Endothelial cell of umbilical vein (primary cell): Measurements from ENCODE around the gene SDCCAG8. TPM values are rescaled to one million over a fixed set of nuclear protein-coding genes. Genes with fewer than 3 reads are reported as not detected.
A peak's percentile ranks its signal among the peaks of the same experiment; 100 is the strongest.

ENCODE experiments used
- BruUV-seq: library from RNA; stranded (reverse); fragments of 400-500 nt; replicated peaks from 2 replicates; lab custom pipeline; 2021; lab: Mats Ljungman, UMichigan
- CTCF ChIA-PET: fragments of 300-600, 350-600 bp; sonication (Branson Sonifier 250); formaldehyde crosslinking; loops from one replicate; lab custom pipeline; 2021; ENCODE audit warnings: antibody characterized with exemption, inconsistent platforms; lab: Charles Lee
- POLR2A ChIA-PET: fragments of 300-600, 350-600 bp; sonication (Branson Sonifier 250); formaldehyde crosslinking; loops from one replicate; lab custom pipeline; 2021; ENCODE audit warnings: antibody characterized with exemption, inconsistent platforms; lab: Charles Lee
- DNase-seq: peaks from one replicate; pipeline ENCODE4 v3.0.0-alpha.2; 2011; ENCODE audit warnings: low read depth, low spot score
- FAIRE-seq: peaks from 2 replicates; lab custom pipeline; 2011; peaks lifted over from hg19 to GRCh38; lab: Jason Lieb, UNC
- H2AFZ ChIP-seq: 2 replicates; pipeline ENCODE4 v1.6.0; 2012; ENCODE audit warnings: low read depth, low read length, control low read depth, inconsistent platforms
- H3K27ac ChIP-seq: 2 replicates; pipeline ENCODE4 v1.5.1; 2011; ENCODE audit warnings: low read depth, mild to moderate bottlenecking, control low read depth, low read length, moderate library complexity; ENCODE audit not compliant: insufficient read depth
- H3K27me3 ChIP-seq, 2 experiments: 2 replicates each; pipeline versions ENCODE4 v1.6.0 to v1.6.1; 2011; ENCODE audit warnings: low read length in 2 of 2, mixed read lengths in 1 of 2; ENCODE audit not compliant: control insufficient read depth in 2 of 2, insufficient read depth in 2 of 2
- H3K36me3 ChIP-seq, 2 experiments: 2 replicates in 1 of 2; 3 replicates in 1 of 2; pipeline ENCODE4 v1.5.1; 2011; ENCODE audit warnings: low read length in 2 of 2, mild to moderate bottlenecking in 1 of 2, moderate library complexity in 1 of 2; ENCODE audit not compliant: control insufficient read depth in 2 of 2, insufficient read depth in 2 of 2; ENCODE audit errors: extremely low read depth in 1 of 2
- H3K4me1 ChIP-seq: 3 replicates; pipeline ENCODE4 v1.5.1; 2011; ENCODE audit warnings: mild to moderate bottlenecking, low read length; ENCODE audit not compliant: control insufficient read depth, insufficient read depth; ENCODE audit errors: extremely low read depth
- H3K4me2 ChIP-seq: 2 replicates; pipeline ENCODE4 v1.6.1; 2011; ENCODE audit warnings: low read length, control low read depth, mixed read lengths; ENCODE audit not compliant: insufficient read depth
- H3K4me3 ChIP-seq, 3 experiments: fragments of 200-600 bp in 1 of 3; sonication (generic), shearing (Covaris generic) in 1 of 3; replicated peaks in 1 of 3; 2 replicates each; pipeline ENCODE4 v1.5.1; 2011 to 2016; ENCODE audit warnings: control low read depth in 3 of 3, low read length in 3 of 3, mild to moderate bottlenecking in 2 of 3, inconsistent platforms in 1 of 3, low read depth in 1 of 3, moderate library complexity in 1 of 3; ENCODE audit not compliant: insufficient read depth in 1 of 3
- H3K79me2 ChIP-seq: 2 replicates; pipeline ENCODE4 v1.6.0; 2012; ENCODE audit warnings: low read length, inconsistent platforms; ENCODE audit not compliant: control insufficient read depth, insufficient read depth
- H3K9ac ChIP-seq: replicated peaks from 2 replicates; pipeline ENCODE3; 2011; ENCODE audit warnings: low read length, control low read depth; ENCODE audit not compliant: insufficient read depth; ENCODE audit errors: extremely low read depth
- H3K9me1 ChIP-seq: replicated peaks from 3 replicates; pipeline ENCODE4 v1.6.0; 2011; ENCODE audit warnings: mild to moderate bottlenecking, low read length; ENCODE audit not compliant: control insufficient read depth, insufficient read depth; ENCODE audit errors: extremely low read depth
- H3K9me3 ChIP-seq: replicated peaks from 2 replicates; pipeline ENCODE4 v1.5.1; 2012; ENCODE audit warnings: low read length, inconsistent platforms; ENCODE audit not compliant: control insufficient read depth, insufficient read depth
- H4K20me1 ChIP-seq: replicated peaks from 2 replicates; pipeline ENCODE3; 2011; ENCODE audit warnings: mild to moderate bottlenecking, low read length; ENCODE audit not compliant: control insufficient read depth, insufficient read depth; ENCODE audit errors: extremely low read depth
- CTCF ChIP-seq, 2 donors: IDR thresholded peaks; 1 replicate in 1 of 2; 2 replicates in 1 of 2; pipeline ENCODE4 v1.5.1; 2011; ENCODE audit warnings: low read length in 2 of 2, mild to moderate bottlenecking in 2 of 2, moderate library complexity in 2 of 2, control low read depth in 1 of 2, inconsistent platforms in 1 of 2, low read depth in 1 of 2; ENCODE audit not compliant: insufficient read depth in 1 of 2; ENCODE audit errors: extremely low read depth in 1 of 2
- EZH2 ChIP-seq: IDR thresholded peaks from 2 replicates; pipeline ENCODE4 v1.6.1; 2012; ENCODE audit warnings: borderline replicate concordance, low read depth, mild to moderate bottlenecking, moderate library complexity, low read length, inconsistent platforms; ENCODE audit not compliant: severe bottlenecking
- FOS ChIP-seq: IDR thresholded peaks from 2 replicates; pipeline ENCODE4 v1.6.1; 2011; ENCODE audit warnings: mild to moderate bottlenecking, low read length, moderate library complexity, borderline replicate concordance; ENCODE audit not compliant: insufficient read depth
- GATA2 ChIP-seq: IDR thresholded peaks from 2 replicates; pipeline ENCODE4 v1.7.0; 2011; ENCODE audit warnings: low read depth, mild to moderate bottlenecking, moderate library complexity, mixed read lengths, low read length; ENCODE audit not compliant: insufficient read length, insufficient read depth
- JUN ChIP-seq: IDR thresholded peaks from 2 replicates; pipeline ENCODE4 v1.6.1; 2011; ENCODE audit warnings: borderline replicate concordance, low read depth; ENCODE audit not compliant: insufficient read length, insufficient read depth
- MYC ChIP-seq: IDR thresholded peaks from one replicate; pipeline ENCODE4 v1.6.1; 2011; ENCODE audit warnings: mild to moderate bottlenecking, low read depth, low read length
- POLR2A ChIP-seq: IDR thresholded peaks from 2 replicates; pipeline ENCODE4 v1.6.1; 2012; ENCODE audit warnings: low read depth, mild to moderate bottlenecking, control low read depth, low read length
- POLR2AphosphoS5 ChIP-seq: IDR thresholded peaks from 2 replicates; pipeline ENCODE4 v1.6.1; 2012; ENCODE audit warnings: low read depth, mild to moderate bottlenecking, control low read depth, low read length, moderate library complexity; ENCODE audit not compliant: insufficient read depth
- dilution Hi-C: fragments of 300-500 bp; cut with MboI; formaldehyde crosslinking; loops from one replicate; pipeline ENCODE4 v1.15.0; 2019; ENCODE audit warnings: low sequenced_read_pairs; ENCODE audit not compliant: extremely low pct_ligation_motif_present
- intact Hi-C: fragments of 100-400 bp; cut with micrococcal nuclease; formaldehyde crosslinking; loops from one replicate; pipeline ENCODE4 v1.10.0; 2022
- polyA plus RNA-seq, 4 experiments: library from polyadenylated mRNA; depleted of rRNA in 3 of 4; stranded (reverse) in 3 of 4; unstranded in 1 of 4; fragments of >200 nt; gene quantifications; 2 replicates each; pipeline versions ENCODE4 v1.2.1 to v1.2.3, GENCODE V29; 2011 to 2012; ENCODE audit warnings: missing spikeins in 1 of 4
- total RNA-seq: library from RNA; stranded (reverse); gene quantifications from 2 replicates; pipeline ENCODE4 v1.2.3, GENCODE V29; 2021
- TF ChIP-seq, protein P1 (sequence below): IDR thresholded peaks from 2 replicates; pipeline ENCODE4 v1.6.1; 2011; ENCODE audit not compliant: insufficient read depth, insufficient read length

The SDCCAG8 gene
- total and polyA plus RNA-seq, 2 donors (not counting 3 experiments of a cell fraction or from before 2014, with no cell fraction given): 14.6 to 25.7 TPM

- Histone ChIP-seq H3K9me1 (no peaks in the 10 kb centered on the region), H3K4me1 (peaks cover 18% of the 10 kb centered on the region), H4K20me1 (no peaks in the 10 kb centered on the region), H3K9me3 (no peaks in the 10 kb centered on the region), H2AFZ (peak overlapping the region; percentile 14), H3K4me3 (no peak overlapping the region), H3K9ac (no peak overlapping the region), H3K4me2 (no peak overlapping the region), H3K27me3 (no peaks in the 10 kb centered on the region), H3K79me2 (no peaks in the 10 kb centered on the region), H3K27ac (no peak overlapping the region), H3K36me3 (no peaks in the 10 kb centered on the region)
- DNase-seq (no peak), FAIRE-seq (no peak)
- POLR2A ChIA-PET: interaction anchor here (0.7 kb wide), 1 partner anchor 22 kb away, joined by 6 read pairs; no protein-coding TSS in a partner anchor
- CTCF ChIA-PET: interaction anchor here (0.6 kb wide), 1 partner anchor 1608 kb away, joined by 4 read pairs; no protein-coding TSS in a partner anchor
- dilution Hi-C loops (no loop called here), intact Hi-C loops (no loop called here)
- no peak for TF ChIP-seq POLR2AphosphoS5
- BruUV-seq: no TSS peak
These were observed 218.5 kb downstream of the SDCCAG8 start for GRCh38 chr1:243474136-243474881.

DNA sequence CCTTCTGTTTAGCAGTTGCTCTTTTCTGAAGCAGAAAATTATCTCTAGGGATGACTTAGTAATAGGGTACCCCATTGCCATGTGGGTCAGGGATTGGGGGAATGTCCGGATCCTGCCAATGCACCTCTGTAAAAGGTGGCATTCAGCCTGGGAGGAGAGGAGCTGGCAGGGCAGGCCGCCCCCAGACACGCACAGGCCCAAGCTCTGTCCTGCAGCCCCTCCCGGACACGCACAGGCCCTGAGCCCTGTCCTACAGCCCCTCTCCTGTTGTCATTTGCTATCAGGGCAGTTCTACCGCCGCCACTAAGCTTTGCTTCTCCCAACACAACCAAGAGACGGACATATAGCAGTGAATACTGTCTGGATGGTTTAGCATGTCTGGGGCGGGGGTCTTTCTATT lies 219.1 kb downstream of the SDCCAG8 start:
- no peak for DNase-seq
- no peak overlapping the region for H3K4me3 ChIP-seq
- H3K36me3 ChIP-seq: no peaks in the 10 kb centered on the region
- H3K79me2 ChIP-seq: no peaks in the 10 kb centered on the region
- H3K4me2 ChIP-seq: no peak overlapping the region
- H3K9ac ChIP-seq: no peak overlapping the region
- H2AFZ ChIP-seq: no peak overlapping the region
- H3K27me3 ChIP-seq: no peaks in the 10 kb centered on the region
- H3K27ac ChIP-seq: no peak overlapping the region
- BruUV-seq: no TSS peak
- no peaks in the 10 kb centered on the region for H3K9me3 ChIP-seq
- ChIA-PET POLR2A (no interaction called here), CTCF (no interaction called here)
- H3K4me1 ChIP-seq: peaks cover 18% of the 10 kb centered on the region
- no peaks in the 10 kb centered on the region for H4K20me1 ChIP-seq
- dilution Hi-C loops (no loop called here), intact Hi-C loops (no loop called here)
- TF ChIP-seq FOS: no peak
- TF ChIP-seq MYC: no peak
- no peak for TF ChIP-seq JUN
- TF ChIP-seq, protein P1, sequence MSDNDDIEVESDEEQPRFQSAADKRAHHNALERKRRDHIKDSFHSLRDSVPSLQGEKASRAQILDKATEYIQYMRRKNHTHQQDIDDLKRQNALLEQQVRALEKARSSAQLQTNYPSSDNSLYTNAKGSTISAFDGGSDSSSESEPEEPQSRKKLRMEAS: no peak
- TF ChIP-seq GATA2: no peak
- TF ChIP-seq CTCF (IDR thresholded peaks at IDR 0.05; ENCODE audit: extremely low read depth in 1 of 2, insufficient read depth in 1 of 2, low read depth in 1 of 2, low read length in 2 of 2): no peak
- TF ChIP-seq POLR2AphosphoS5: no peak
- TF ChIP-seq EZH2: no peak
- no peak for TF ChIP-seq POLR2A
- H3K9me1 ChIP-seq: no peaks in the 10 kb centered on the region
- no peak for FAIRE-seq
